ENCODE measurements around the gene SPINDOC. TPM values are rescaled to one million over a fixed set of nuclear protein-coding genes. Genes with fewer than 3 reads are reported as not detected.
"Not testable (repeated sequence)": the region's sequence is repeated elsewhere in the genome, so short reads cannot be mapped to it uniquely, and the experiment has no call there.

SPINDOC gene
- total RNA-seq, 4 donors from 2014 or later = 1.5 to 9.8 (median 5.2) TPM

- DNase-seq = no peak
- Histone ChIP-seq H3K4me1 (peaks cover 0 to 15% (median 11%) of the 10 kb centered on the region in 4 donors), H3K4me3 (no peak overlapping the region), H3K36me3 (no peaks in the 10 kb centered on the region), H3K9me3 (no peaks in the 10 kb centered on the region), H3K27ac (no peak overlapping the region), H3K27me3 (no peaks in the 10 kb centered on the region)
- 73 to 75% methylated on average over 4 to 10 of the region's 10 CpGs for WGBS, 2 donors (ENCODE audit: low coverage in 1 of 2)
- TF ChIP-seq POLR2A (IDR thresholded peaks at IDR 0.05) = no peak
- no peak for TF ChIP-seq CTCF (IDR thresholded peaks at IDR 0.05)
- no peak for TF ChIP-seq EP300 (IDR thresholded peaks at IDR 0.05; ENCODE audit: low read depth)
- no peak for TF ChIP-seq POLR2AphosphoS5 (IDR thresholded peaks at IDR 0.05)
- in situ Hi-C loops (cut with MboI; ENCODE audit: low pct_ligation_motif_present in 1 of 4, low pct_unique_long_range_greater_than_20kb in 1 of 4, low sequenced_read_pairs in 3 of 4) = no loop called here
- intact Hi-C loops (cut with DNase I; ENCODE audit: low total_unique reads) = no loop called here
Observed at GRCh38 chr11:63802637-63803414, 10.4 kb upstream of the SPINDOC start.

- 48 to 50% methylated on average over 4 to 6 of the region's 6 CpGs for WGBS, 2 donors (ENCODE audit: low coverage in 1 of 2)
- Histone ChIP-seq H3K36me3 (no peaks in the 10 kb centered on the region), H3K27me3 (no peaks in the 10 kb centered on the region), H3K4me3 (no peak overlapping the region), H3K27ac (peak overlapping the region; percentile 29 to 46 (median 45)), H3K9me3 (no peaks in the 10 kb centered on the region), H3K4me1 (peaks cover 0 to 15% (median 11%) of the 10 kb centered on the region in 4 donors)
- no peak for TF ChIP-seq CTCF (IDR thresholded peaks at IDR 0.05)
- TF ChIP-seq POLR2AphosphoS5 (IDR thresholded peaks at IDR 0.05) = peak in 1 of 3 donors; percentile 65
- TF ChIP-seq POLR2A (IDR thresholded peaks at IDR 0.05) = no peak
- no peak for TF ChIP-seq EP300 (IDR thresholded peaks at IDR 0.05; ENCODE audit: low read depth)
- DNase-seq = peak; percentile 64
- intact Hi-C loops (cut with DNase I; ENCODE audit: low total_unique reads) = no loop called here
- in situ Hi-C loops (cut with MboI; ENCODE audit: low pct_ligation_motif_present in 1 of 4, low pct_unique_long_range_greater_than_20kb in 1 of 4, low sequenced_read_pairs in 3 of 4) = no loop called here
Observed at GRCh38 chr11:63804259-63804658, 9.0 kb upstream of the SPINDOC start.

GRCh38 chr11:63805844-63806415, 7.3 kb upstream of the SPINDOC start:
- no peaks in the 10 kb centered on the region for H3K9me3 ChIP-seq
- H3K4me3 ChIP-seq = no peak overlapping the region
- no peak for DNase-seq
- peaks cover 0 to 15% (median 11%) of the 10 kb centered on the region in 4 donors for H3K4me1 ChIP-seq
- no peak for TF ChIP-seq EP300 (IDR thresholded peaks at IDR 0.05; ENCODE audit: low read depth)
- no peak for TF ChIP-seq POLR2A (IDR thresholded peaks at IDR 0.05)
- no peak for TF ChIP-seq POLR2AphosphoS5 (IDR thresholded peaks at IDR 0.05)
- TF ChIP-seq CTCF (IDR thresholded peaks at IDR 0.05) = no peak
- in situ Hi-C loops (cut with MboI; ENCODE audit: low pct_ligation_motif_present in 1 of 4, low pct_unique_long_range_greater_than_20kb in 1 of 4, low sequenced_read_pairs in 3 of 4) = no loop called here
- intact Hi-C loops (cut with DNase I; ENCODE audit: low total_unique reads) = no loop called here
- WGBS, 2 donors (ENCODE audit: low coverage in 1 of 2) = 55 to 88% methylated on average over 2 to 9 of the region's 9 CpGs
- no peaks in the 10 kb centered on the region for H3K27me3 ChIP-seq
- H3K27ac ChIP-seq = no peak overlapping the region
- H3K36me3 ChIP-seq = no peaks in the 10 kb centered on the region

- H3K27me3 ChIP-seq; H3K4me3 ChIP-seq; H3K36me3 ChIP-seq; H3K27ac ChIP-seq; DNase-seq; H3K9me3 ChIP-seq; in situ Hi-C loops (cut with MboI; ENCODE audit: low pct_ligation_motif_present in 1 of 4, low pct_unique_long_range_greater_than_20kb in 1 of 4, low sequenced_read_pairs in 3 of 4): not testable (repeated sequence)
- intact Hi-C loops (cut with DNase I; ENCODE audit: low total_unique reads) = loop anchor here (5.0 kb wide), 1 partner anchor 43 kb away; the partner anchor contains the start of gene ZFTA
- H3K4me1 ChIP-seq = peaks cover 11 to 22% (median 19%) of the 10 kb centered on the region in 4 donors
- 91 to 96% methylated on average over 5 to 11 of the region's 11 CpGs for WGBS, 2 donors (ENCODE audit: low coverage in 1 of 2)
Observed at GRCh38 chr11:63810383-63810782, 2.9 kb upstream of the SPINDOC start.
